HFF-Myc (cell line): ENCODE results near the gene STIMATE.

Source experiments
- DNase-seq: peaks from one replicate; pipeline ENCODE4 v3.0.0-alpha.2; 2011; ENCODE audit warnings: low read depth; ENCODE audit errors: extremely low read depth
- H3K4me3 ChIP-seq: replicated peaks from 2 replicates; pipeline ENCODE4 v1.5.1; 2011; ENCODE audit warnings: low read depth, mild to moderate bottlenecking, control low read depth, low read length
- CTCF ChIP-seq: IDR thresholded peaks from 2 replicates; pipeline ENCODE4 v1.5.1; 2012; ENCODE audit warnings: mild to moderate bottlenecking, low read depth, low read length, control low read depth; ENCODE audit errors: missing control alignments

STIMATE gene

GRCh38 chr3:52880474-52880873 is 16.9 kb downstream of the STIMATE start:
- DNase-seq, result no peak
- TF ChIP-seq CTCF, result no peak
- H3K4me3 ChIP-seq, result no peak overlapping the region

GRCh38 chr3:52880047-52880446 is 17.3 kb downstream of the STIMATE start:
- H3K4me3 ChIP-seq, result no peak overlapping the region
- no peak for TF ChIP-seq CTCF
- DNase-seq, result no peak

DNA sequence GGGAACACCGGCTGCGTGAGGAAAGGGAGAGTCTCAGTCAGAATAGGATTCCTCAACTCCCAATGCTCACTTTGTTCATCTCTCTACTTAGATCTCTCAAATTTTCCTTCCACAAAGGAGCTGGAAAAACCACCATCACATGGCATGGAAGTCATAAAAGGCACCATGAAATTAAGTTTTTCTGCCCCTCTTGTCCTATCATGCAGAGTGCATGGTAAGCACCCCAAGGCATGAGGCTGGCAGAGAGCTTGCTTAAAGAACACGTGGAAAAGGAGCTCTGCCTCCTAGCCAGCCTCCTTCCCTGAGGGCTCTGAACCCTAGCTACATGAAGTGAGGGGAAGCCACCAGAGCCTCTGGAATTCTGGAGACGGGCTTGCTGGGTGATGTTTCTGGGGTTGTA is 17.8 kb downstream of the STIMATE start:
- no peak for TF ChIP-seq CTCF
- DNase-seq, result no peak
- no peak overlapping the region for H3K4me3 ChIP-seq

- TF ChIP-seq CTCF, result peak; percentile 15
- H3K4me3 ChIP-seq, result no peak overlapping the region
- DNase-seq, result no peak
These were observed 18.3 kb downstream of the STIMATE start for GRCh38 chr3:52879090-52879489.

GRCh38 chr3:52877085-52877484 is 20.3 kb downstream of the STIMATE start:
- DNase-seq, result no peak
- TF ChIP-seq CTCF, result no peak

DNA sequence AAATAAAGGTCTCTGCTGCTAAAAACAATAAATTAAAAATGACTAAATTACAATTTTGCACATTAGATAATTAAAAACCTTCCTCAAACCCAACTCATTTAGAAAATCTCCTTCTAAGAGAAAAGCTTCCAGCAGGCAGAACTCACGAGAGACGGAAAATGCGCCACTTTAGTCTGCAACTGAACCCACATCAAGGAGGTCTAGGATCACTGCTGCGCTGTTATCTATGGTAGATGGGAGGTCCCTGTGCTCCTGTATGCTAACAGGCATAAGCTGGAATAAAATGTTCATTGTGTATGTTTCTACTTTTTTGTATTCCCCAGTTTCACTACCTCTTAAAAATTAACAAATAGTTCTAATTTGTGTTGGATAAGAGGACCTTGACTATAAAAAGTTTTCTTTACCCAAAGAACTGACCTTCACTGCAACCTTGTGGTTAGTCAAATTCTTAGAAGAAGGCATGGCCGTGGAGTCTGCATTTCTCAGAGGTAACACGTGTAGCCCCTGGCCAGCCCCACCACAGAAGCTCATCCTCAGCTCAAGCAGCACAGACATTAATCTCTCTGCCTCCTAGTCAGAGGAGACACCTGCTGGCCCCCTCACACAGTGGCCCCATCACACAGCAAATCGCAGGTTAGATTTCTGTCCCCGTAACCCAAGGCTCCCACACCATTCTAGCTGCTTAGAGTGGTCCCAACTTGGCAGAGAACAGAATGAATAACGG is 22.3 kb downstream of the STIMATE start:
- DNase-seq, result no peak
- no peak for TF ChIP-seq CTCF
- H3K4me3 ChIP-seq, result no peak overlapping the region

More at GRCh38 chr3:52877085-52877484, 20.3 kb downstream of the STIMATE start:
- no peak overlapping the region for H3K4me3 ChIP-seq
